ENCODE measurements around the gene SEC62. TPM values are rescaled to one million over a fixed set of nuclear protein-coding genes. Genes with fewer than 3 reads are reported as not detected.

SEC62 gene
- total RNA-seq, 1 donor = 63.8 TPM

GRCh38 chr3:170023165-170023564, 56.6 kb downstream of the SEC62 start:
- Histone ChIP-seq H3K4me3 (ENCODE audit: low read length) (no peak overlapping the region), H3K9me3 (ENCODE audit: low read depth, low read length) (no peaks in the 10 kb centered on the region), H3K27me3 (ENCODE audit: insufficient read depth, low read length) (no peaks in the 10 kb centered on the region), H3K4me1 (ENCODE audit: insufficient read depth, low read length) (peaks cover 35% of the 10 kb centered on the region)

- no peaks in the 10 kb centered on the region for H3K27me3 ChIP-seq (ENCODE audit: insufficient read depth, low read length)
- peaks cover 35% of the 10 kb centered on the region for H3K4me1 ChIP-seq (ENCODE audit: insufficient read depth, low read length)
- H3K4me3 ChIP-seq (ENCODE audit: low read length) = no peak overlapping the region
- no peaks in the 10 kb centered on the region for H3K9me3 ChIP-seq (ENCODE audit: low read depth, low read length)
Observed at GRCh38 chr3:170024581-170024980, 58.0 kb downstream of the SEC62 start.

GRCh38 chr3:170027233-170028102, 60.9 kb downstream of the SEC62 start:
- Histone ChIP-seq H3K4me3 (ENCODE audit: low read length) (no peak overlapping the region), H3K4me1 (ENCODE audit: insufficient read depth, low read length) (peaks cover 35% of the 10 kb centered on the region), H3K27me3 (ENCODE audit: insufficient read depth, low read length) (no peaks in the 10 kb centered on the region), H3K9me3 (ENCODE audit: low read depth, low read length) (no peaks in the 10 kb centered on the region)

- H3K9me3 ChIP-seq (ENCODE audit: low read depth, low read length) = no peaks in the 10 kb centered on the region
- no peaks in the 10 kb centered on the region for H3K27me3 ChIP-seq (ENCODE audit: insufficient read depth, low read length)
- no peak overlapping the region for H3K4me3 ChIP-seq (ENCODE audit: low read length)
- H3K4me1 ChIP-seq (ENCODE audit: insufficient read depth, low read length) = peaks cover 22% of the 10 kb centered on the region
Observed at GRCh38 chr3:170033489-170033888, 66.9 kb downstream of the SEC62 start.

- H3K9me3 ChIP-seq (ENCODE audit: low read depth, low read length) = no peaks in the 10 kb centered on the region
- H3K27me3 ChIP-seq (ENCODE audit: insufficient read depth, low read length) = no peaks in the 10 kb centered on the region
- H3K4me3 ChIP-seq (ENCODE audit: low read length) = peak within 1 kb of the TSS; percentile 75
- H3K4me1 ChIP-seq (ENCODE audit: insufficient read depth, low read length) = peaks cover 31% of the 10 kb centered on the region
Observed at GRCh38 chr3:170037463-170038433, 71.1 kb downstream of the SEC62 start, which contains the start of gene GPR160. GPR160 (plus strand) TSS chr3:170037995; CDS start chr3:170083973, 45,978 bp downstream.

- Histone ChIP-seq H3K27me3 (ENCODE audit: insufficient read depth, low read length) (no peaks in the 10 kb centered on the region), H3K4me1 (ENCODE audit: insufficient read depth, low read length) (peaks cover 29% of the 10 kb centered on the region), H3K4me3 (ENCODE audit: low read length) (peak overlapping the region; percentile 75), H3K9me3 (ENCODE audit: low read depth, low read length) (no peaks in the 10 kb centered on the region)
Observed at GRCh38 chr3:170038434-170039110, 72.0 kb downstream of the SEC62 start.

- H3K4me3 ChIP-seq (ENCODE audit: low read length) = no peak overlapping the region
- H3K27me3 ChIP-seq (ENCODE audit: insufficient read depth, low read length) = no peaks in the 10 kb centered on the region
- peaks cover 42% of the 10 kb centered on the region for H3K4me1 ChIP-seq (ENCODE audit: insufficient read depth, low read length)
- no peaks in the 10 kb centered on the region for H3K9me3 ChIP-seq (ENCODE audit: low read depth, low read length)
Observed at GRCh38 chr3:170040418-170040817, 73.8 kb downstream of the SEC62 start.

- Histone ChIP-seq H3K4me3 (ENCODE audit: low read length) (no peak overlapping the region), H3K9me3 (ENCODE audit: low read depth, low read length) (no peaks in the 10 kb centered on the region), H3K27me3 (ENCODE audit: insufficient read depth, low read length) (no peaks in the 10 kb centered on the region), H3K4me1 (ENCODE audit: insufficient read depth, low read length) (peaks cover 40% of the 10 kb centered on the region)
Observed at GRCh38 chr3:170043506-170043905, 76.9 kb downstream of the SEC62 start.

GRCh38 chr3:170044271-170044670, 77.7 kb downstream of the SEC62 start:
- no peaks in the 10 kb centered on the region for H3K9me3 ChIP-seq (ENCODE audit: low read depth, low read length)
- H3K4me1 ChIP-seq (ENCODE audit: insufficient read depth, low read length) = peaks cover 33% of the 10 kb centered on the region
- H3K27me3 ChIP-seq (ENCODE audit: insufficient read depth, low read length) = no peaks in the 10 kb centered on the region
- H3K4me3 ChIP-seq (ENCODE audit: low read length) = no peak overlapping the region

GRCh38 chr3:170044795-170045244, 78.2 kb downstream of the SEC62 start:
- H3K9me3 ChIP-seq (ENCODE audit: low read depth, low read length) = no peaks in the 10 kb centered on the region
- H3K4me1 ChIP-seq (ENCODE audit: insufficient read depth, low read length) = peaks cover 32% of the 10 kb centered on the region
- no peak overlapping the region for H3K4me3 ChIP-seq (ENCODE audit: low read length)
- H3K27me3 ChIP-seq (ENCODE audit: insufficient read depth, low read length) = no peaks in the 10 kb centered on the region

- H3K4me3 ChIP-seq (ENCODE audit: low read length) = no peak overlapping the region
- no peaks in the 10 kb centered on the region for H3K9me3 ChIP-seq (ENCODE audit: low read depth, low read length)
- H3K27me3 ChIP-seq (ENCODE audit: insufficient read depth, low read length) = no peaks in the 10 kb centered on the region
- peaks cover 32% of the 10 kb centered on the region for H3K4me1 ChIP-seq (ENCODE audit: insufficient read depth, low read length)
Observed at GRCh38 chr3:170046269-170047132, 79.9 kb downstream of the SEC62 start.

- no peak overlapping the region for H3K4me3 ChIP-seq (ENCODE audit: low read length)
- no peaks in the 10 kb centered on the region for H3K27me3 ChIP-seq (ENCODE audit: insufficient read depth, low read length)
- no peaks in the 10 kb centered on the region for H3K9me3 ChIP-seq (ENCODE audit: low read depth, low read length)
- peaks cover 32% of the 10 kb centered on the region for H3K4me1 ChIP-seq (ENCODE audit: insufficient read depth, low read length)
Observed at GRCh38 chr3:170047133-170047404, 80.5 kb downstream of the SEC62 start.
